ENCODE data around the gene RIC8B. TPM values are rescaled to one million over a fixed set of nuclear protein-coding genes. Genes with fewer than 3 reads are reported as not detected.

Gene RIC8B
- total and polyA plus RNA-seq, 12 donors, result 6.6 to 32.1 (median 22.3) TPM

GRCh38 chr12:106889326-106889725 is 114.8 kb downstream of the RIC8B start:
- WGBS, 2 donors, result 87 to 94% methylated on average over 6 of the region's 6 CpGs
- no peak overlapping the region for H3K4me3 ChIP-seq
- peaks cover 0 to 7% (median 0%) of the 10 kb centered on the region in 9 donors for H3K4me1 ChIP-seq
- H3K36me3 ChIP-seq, result peaks cover 0 to 45% (median 5%) of the 10 kb centered on the region in 9 donors
- ATAC-seq (no peak), DNase-seq (no peak)
- H3K27ac ChIP-seq, result no peak overlapping the region
- H3K27me3 ChIP-seq, result peaks cover 0 to 62% (median 0%) of the 10 kb centered on the region in 7 donors
- intact Hi-C loops (cut with DNase I), result no loop called here
- no peak for TF ChIP-seq CTCF (IDR thresholded peaks at IDR 0.05)
- H3K9me3 ChIP-seq, result no peaks in the 10 kb centered on the region

GRCh38 chr12:106889950-106890626 is 115.6 kb downstream of the RIC8B start:
- intact Hi-C loops (cut with DNase I), result no loop called here
- peaks cover 0 to 37% (median 5%) of the 10 kb centered on the region in 9 donors for H3K36me3 ChIP-seq
- H3K4me3 ChIP-seq, result no peak overlapping the region
- H3K4me1 ChIP-seq, result peaks cover 0 to 7% (median 0%) of the 10 kb centered on the region in 9 donors
- ATAC-seq (no peak), DNase-seq (no peak)
- peaks cover 0 to 69% (median 0%) of the 10 kb centered on the region in 7 donors for H3K27me3 ChIP-seq
- no peak overlapping the region for H3K27ac ChIP-seq
- 89 to 93% methylated on average over 4 of the region's 4 CpGs for WGBS, 2 donors
- H3K9me3 ChIP-seq, result no peaks in the 10 kb centered on the region
- TF ChIP-seq CTCF (IDR thresholded peaks at IDR 0.05), result no peak

GRCh38 chr12:106892075-106892474 is 117.6 kb downstream of the RIC8B start:
- WGBS, 2 donors, result 70 to 90% methylated on average over 1 of the region's 1 CpG
- intact Hi-C loops (cut with DNase I), result no loop called here
- ATAC-seq (no peak), DNase-seq (no peak)
- H3K27ac ChIP-seq, result no peak overlapping the region
- no peak for TF ChIP-seq CTCF (IDR thresholded peaks at IDR 0.05)
- H3K4me1 ChIP-seq, result peaks cover 0 to 7% (median 0%) of the 10 kb centered on the region in 9 donors
- peaks cover 0 to 17% (median 0%) of the 10 kb centered on the region in 9 donors for H3K36me3 ChIP-seq
- peaks cover 0 to 84% (median 0%) of the 10 kb centered on the region in 7 donors for H3K27me3 ChIP-seq
- no peaks in the 10 kb centered on the region for H3K9me3 ChIP-seq
- H3K4me3 ChIP-seq, result no peak overlapping the region

GRCh38 chr12:106893451-106893850 is 119.0 kb downstream of the RIC8B start:
- no peak for TF ChIP-seq CTCF (IDR thresholded peaks at IDR 0.05)
- WGBS, 2 donors, result 77 to 91% methylated on average over 8 of the region's 8 CpGs
- intact Hi-C loops (cut with DNase I), result no loop called here

More at GRCh38 chr12:106893451-106893850, 119.0 kb downstream of the RIC8B start:
- Histone ChIP-seq H3K27me3 (peaks cover 0 to 91% (median 0%) of the 10 kb centered on the region in 7 donors), H3K36me3 (peaks cover 0 to 3% (median 0%) of the 10 kb centered on the region in 9 donors), H3K9me3 (no peaks in the 10 kb centered on the region), H3K27ac (no peak overlapping the region), H3K4me1 (peaks cover 0 to 7% (median 0%) of the 10 kb centered on the region in 9 donors), H3K4me3 (no peak overlapping the region)
- DNase-seq, result no peak
- ATAC-seq, result no peak
